HepG2 (cell line): ENCODE measurements around the gene PAM16. TPM values are rescaled to one million over a fixed set of nuclear protein-coding genes. Genes with fewer than 3 reads are reported as not detected.
A peak's percentile ranks its signal among the peaks of the same experiment; 100 is the strongest.

Source experiments
- ATAC-seq: fragments of 200-7000 bp; cut with Tn5 transposase; 3 replicates; pipeline ENCODE4 v1.9.1; 2020; ENCODE audit warnings: mild to moderate bottlenecking, moderate library complexity
- BruUV-seq: library from RNA; stranded (reverse); fragments of 400-500 nt; replicated peaks from 2 replicates; lab custom pipeline; 2021; lab: Mats Ljungman, UMichigan
- CTCF ChIA-PET: fragments of 300-600 bp; formaldehyde crosslinking; extraction: SDS; loops from one replicate; lab custom pipeline; 2021; ENCODE audit warnings: low total read pairs, inconsistent platforms, low intra/inter-chr PET ratio; lab: Yijun Ruan, JAX
- POLR2A ChIA-PET: fragments of 350-600 bp; sonication (Branson Sonifier 250); formaldehyde crosslinking; loops from one replicate; lab custom pipeline; 2020; ENCODE audit warnings: antibody characterized with exemption, inconsistent platforms; lab: Yijun Ruan, JAX
- DNase-seq: peaks from one replicate; pipeline ENCODE4 v3.0.0-alpha.2; 2015; ENCODE audit warnings: low spot score
- FAIRE-seq: peaks from 3 replicates; lab custom pipeline; 2011; peaks lifted over from hg19 to GRCh38; lab: Jason Lieb, UNC
- H2AFZ ChIP-seq: one replicate; pipeline ENCODE4 v1.6.1; 2011; ENCODE audit warnings: low read length, inconsistent platforms
- H3K27ac ChIP-seq: fragments of 300-600 bp; 3 replicates; pipeline ENCODE4 v1.8.0; 2011; ENCODE audit warnings: mixed run types, mild to moderate bottlenecking, mixed read lengths, low read length, inconsistent platforms; ENCODE audit not compliant: insufficient read depth; ENCODE audit errors: extremely low read length
- H3K27me3 ChIP-seq, 2 experiments: fragments of 200-600 bp in 1 of 2; 2 replicates in 1 of 2; 3 replicates in 1 of 2; pipeline versions ENCODE4 v1.6.0 to v1.8.0; 2011; ENCODE audit warnings: low read length in 2 of 2, mild to moderate bottlenecking in 2 of 2, moderate library complexity in 2 of 2, inconsistent platforms in 1 of 2; ENCODE audit not compliant: insufficient read depth in 2 of 2, control insufficient read depth in 1 of 2
- H3K36me3 ChIP-seq, 2 experiments: fragments of 200-600 bp in 1 of 2; replicated peaks in 1 of 2; 2 replicates in 1 of 2; 3 replicates in 1 of 2; pipeline versions ENCODE4 v1.5.1 to v1.8.0; 2011; ENCODE audit warnings: low read length in 2 of 2, inconsistent platforms in 1 of 2; ENCODE audit not compliant: insufficient read depth in 2 of 2, control insufficient read depth in 1 of 2
- H3K4me1 ChIP-seq: 2 replicates; pipeline ENCODE4 v1.5.1; 2012; ENCODE audit warnings: low read length, inconsistent platforms; ENCODE audit not compliant: insufficient read depth
- H3K4me2 ChIP-seq: 2 replicates; pipeline ENCODE4 v1.6.0; 2011; ENCODE audit warnings: low read depth, low read length, inconsistent platforms
- H3K4me3 ChIP-seq, 3 experiments: fragments of 200-600 bp in 1 of 3; sonication (generic), shearing (Covaris generic) in 1 of 3; replicated peaks in 1 of 3; 2 replicates each; pipeline ENCODE4 v1.5.1; 2011 to 2016; ENCODE audit warnings: low read length in 3 of 3, inconsistent platforms in 2 of 3, low read depth in 2 of 3, mild to moderate bottlenecking in 2 of 3, control low read depth in 1 of 3, mixed read lengths in 1 of 3; ENCODE audit not compliant: insufficient read depth in 1 of 3
- H3K79me2 ChIP-seq: one replicate; pipeline ENCODE4 v1.6.1; 2011; ENCODE audit warnings: low read length, inconsistent platforms; ENCODE audit not compliant: insufficient read depth
- H3K9ac ChIP-seq: 2 replicates; pipeline ENCODE4 v1.6.0; 2011; ENCODE audit warnings: mild to moderate bottlenecking, low read depth, low read length, inconsistent platforms; ENCODE audit not compliant: insufficient read depth
- H3K9me3 ChIP-seq: 2 replicates; pipeline ENCODE4 v1.5.1; 2012; ENCODE audit warnings: mild to moderate bottlenecking, low read length
- H4K20me1 ChIP-seq: 2 replicates; pipeline ENCODE4 v1.6.0; 2011; ENCODE audit warnings: inconsistent platforms, mild to moderate bottlenecking, low read length, moderate library complexity; ENCODE audit not compliant: insufficient read depth
- HES4 ChIP-seq: sonication (generic); formaldehyde crosslinking; IDR thresholded peaks from 2 replicates; pipeline ENCODE4 v1.9.0; 2021; ENCODE audit warnings: mild to moderate bottlenecking, missing genetic modification reagents, borderline replicate concordance
- HIVEP1 ChIP-seq: sonication (generic); formaldehyde crosslinking; IDR thresholded peaks from 2 replicates; pipeline ENCODE4 v1.4.0; 2020; ENCODE audit warnings: mild to moderate bottlenecking, missing genetic modification reagents
- IKZF5 ChIP-seq: IDR thresholded peaks from 2 replicates; pipeline ENCODE4 v1.6.1; 2018; ENCODE audit warnings: missing genetic modification reagents, mild to moderate bottlenecking, missing compliant biosample characterization
- JDP2 ChIP-seq: sonication (generic); formaldehyde crosslinking; IDR thresholded peaks from 2 replicates; pipeline ENCODE4 v1.8.1; 2022; ENCODE audit warnings: missing genetic modification reagents, borderline replicate concordance
- KDM2A ChIP-seq: sonication (generic); formaldehyde crosslinking; IDR thresholded peaks from 2 replicates; pipeline ENCODE4 v1.4.0; 2020; ENCODE audit warnings: low read depth, missing genetic modification reagents, borderline replicate concordance
- MAFF ChIP-seq: IDR thresholded peaks from 2 replicates; pipeline ENCODE4 v1.6.1; 2011; ENCODE audit warnings: low read depth, low read length, improper control_type of control experiment
- MAFK ChIP-seq, 2 experiments: IDR thresholded peaks in 1 of 2; conservative IDR thresholded peaks in 1 of 2; 2 replicates each; pipeline ENCODE4 v1.6.1; 2011; ENCODE audit warnings: improper control_type of control experiment in 2 of 2, low read length in 2 of 2
- POLR2A ChIP-seq, 2 experiments: IDR thresholded peaks; 2 replicates each; pipeline ENCODE4 v1.6.1; 2011; ENCODE audit warnings: low read depth in 2 of 2, low read length in 2 of 2, mild to moderate bottlenecking in 1 of 2, moderate library complexity in 1 of 2; ENCODE audit not compliant: insufficient read depth in 1 of 2
- PRMT3 ChIP-seq: sonication (generic); formaldehyde crosslinking; IDR thresholded peaks from 2 replicates; pipeline ENCODE4 v1.8.1; 2022; ENCODE audit warnings: low read depth, mild to moderate bottlenecking, moderate library complexity, missing genetic modification reagents, borderline replicate concordance
- RBFOX2 ChIP-seq: fragments of 200-400 bp; formaldehyde crosslinking; IDR thresholded peaks from 2 replicates; pipeline ENCODE4 v1.6.1; 2017; ENCODE audit warnings: low read depth, mild to moderate bottlenecking, low read length
- RBM22 ChIP-seq: fragments of 200-400 bp; formaldehyde crosslinking; optimal IDR thresholded peaks from 2 replicates; pipeline ENCODE3; 2017; ENCODE audit warnings: mild to moderate bottlenecking, low read length, moderate library complexity
- REPIN1 ChIP-seq: sonication (generic); formaldehyde crosslinking; IDR thresholded peaks from 2 replicates; pipeline ENCODE4 v1.8.0; 2022; ENCODE audit warnings: missing genetic modification reagents, low read depth, mild to moderate bottlenecking, borderline replicate concordance
- RFX5 ChIP-seq: IDR thresholded peaks from 2 replicates; pipeline ENCODE4 v1.6.1; 2011; ENCODE audit warnings: low read depth, low read length, improper control_type of control experiment
- RORA ChIP-seq: sonication (generic); formaldehyde crosslinking; IDR thresholded peaks from 2 replicates; pipeline ENCODE4 v1.5.0; 2020; ENCODE audit warnings: mild to moderate bottlenecking, missing genetic modification reagents, moderate library complexity
- TEAD3 ChIP-seq: optimal IDR thresholded peaks from 2 replicates; pipeline ENCODE3; 2016; ENCODE audit warnings: borderline replicate concordance
- ZNF121 ChIP-seq: sonication (generic); formaldehyde crosslinking; IDR thresholded peaks from 2 replicates; pipeline ENCODE4 v1.5.0; 2020; ENCODE audit warnings: mild to moderate bottlenecking, missing genetic modification reagents
- ZNF441 ChIP-seq: sonication (generic); formaldehyde crosslinking; IDR thresholded peaks from 2 replicates; pipeline ENCODE4 v1.7.0; 2021; ENCODE audit warnings: missing genetic modification reagents, borderline replicate concordance
- WGBS: methylation state at CpG from one replicate; pipeline ENCODE4 v1.1.6; 2017; ENCODE audit warnings: low lambda C conversion rate; 5-methylcytosine and 5-hydroxymethylcytosine counted together
- in situ Hi-C: cut with HindIII; loops from 2 replicates; pipeline ENCODE4 v1.10.0; 2017; ENCODE audit warnings: low pct_unique_long_range_greater_than_20kb; ENCODE audit not compliant: extremely low pct_ligation_motif_present
- intact Hi-C: fragments of 100-400 bp; cut with micrococcal nuclease; formaldehyde crosslinking; loops from one replicate; pipeline ENCODE4 v1.10.0; 2022; ENCODE audit not compliant: unreplicated experiment
- polyA plus RNA-seq, 8 experiments: library from polyadenylated mRNA; depleted of rRNA in 3 of 8; stranded (reverse) in 7 of 8; unstranded in 1 of 8; fragments of >200 nt; fragmentation: Illumina TruSeq in 4 of 8; extraction: Trizol in 4 of 8; gene quantifications; 2 replicates each; pipeline versions ENCODE4 v1.2.1 to v1.2.3, GENCODE V29; 2011 to 2016; ENCODE audit warnings: low read depth in 4 of 8, missing spikeins in 1 of 8, mixed read lengths in 1 of 8; ENCODE audit not compliant: insufficient read depth in 1 of 8
- total RNA-seq, 5 experiments: library from RNA; depleted of rRNA; stranded (reverse); fragments of >200 nt; fragmentation: Illumina TruSeq; extraction: Trizol; gene quantifications; 2 replicates each; pipeline ENCODE4 v1.2.3, GENCODE V29; 2016; ENCODE audit warnings: low read depth in 1 of 5

PAM16 gene
- total and polyA plus RNA-seq, 2 of the 13 experiments (the other 11 are each of a cell fraction or from before 2014, with no cell fraction given): 51.5 to 51.8 TPM

GRCh38 chr16:4349332-4349731, 1.8 kb downstream of the PAM16 start:
- Histone ChIP-seq H3K9me3 (no peaks in the 10 kb centered on the region), H4K20me1 (peaks cover 17% of the 10 kb centered on the region), H2AFZ (no peak overlapping the region), H3K4me1 (peaks cover 82% of the 10 kb centered on the region), H3K27me3 (no peaks in the 10 kb centered on the region; a peak in 1 of 5 replicates), H3K4me2 (peak overlapping the region; percentile 86), H3K4me3 (no peak overlapping the region; a peak in 1 of 6 replicates), H3K79me2 (peaks cover 40% of the 10 kb centered on the region), H3K27ac (no peak overlapping the region), H3K9ac (no peak overlapping the region; the same call in 1 of the 2 replicates), H3K36me3 (no peaks in the 10 kb centered on the region)
- 93% methylated on average over 3 of the region's 5 CpGs for WGBS
- in situ Hi-C loops: no loop called here
- no peak for ATAC-seq
- no peak for FAIRE-seq
- ChIA-PET POLR2A (interaction anchor here (1.5 to 4.4 kb wide), 4 partner anchors 11 to 40 kb away, joined by 3 to 36 read pairs (median 13); partner anchors contain the start of gene VASN), CTCF (no interaction called here)
- no peak for DNase-seq
- BruUV-seq: no TSS peak
- intact Hi-C loops: no loop called here
- no peak for TF ChIP-seq KDM2A
- peak; percentile 79 for TF ChIP-seq ZNF121 (CRISPR knock-in tag)
- no peak for TF ChIP-seq TEAD3 (CRISPR knock-in tag)
- no peak for TF ChIP-seq JDP2

DNA sequence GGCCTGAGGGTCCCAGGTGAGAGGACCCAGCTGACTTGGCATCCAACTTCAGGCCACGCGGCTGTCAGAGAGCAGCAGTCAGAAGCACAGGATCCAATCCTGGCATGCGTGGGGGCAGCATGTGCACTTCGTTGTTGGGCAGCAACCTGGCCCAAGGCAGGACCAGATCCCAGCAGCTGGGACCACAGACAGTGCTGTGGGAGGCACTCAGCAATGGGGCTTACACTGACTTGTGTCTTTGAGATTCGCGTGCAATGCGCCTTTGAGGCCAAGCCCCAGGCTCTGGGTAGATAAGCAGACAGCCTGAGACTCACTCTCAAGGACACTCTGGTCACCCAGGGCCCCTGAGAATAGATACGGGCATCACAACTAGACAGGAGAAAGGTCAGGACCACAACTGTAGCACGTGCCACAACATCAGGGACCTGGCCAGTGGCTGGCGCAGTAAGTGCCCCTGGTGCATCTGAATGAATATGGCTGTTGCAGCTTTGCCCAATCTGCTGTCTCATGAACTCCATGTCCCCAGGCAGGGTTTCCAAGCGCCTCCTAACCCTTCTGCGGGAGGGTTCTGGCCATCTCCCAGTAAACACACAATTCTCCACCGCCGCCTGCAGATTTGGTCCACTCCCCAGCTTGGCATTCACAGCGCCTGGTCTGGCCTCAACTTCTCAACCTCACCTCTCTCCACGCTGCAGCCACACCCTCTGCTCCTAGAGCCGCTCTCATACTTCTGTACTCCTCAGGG, 3.2 kb downstream of the PAM16 start:
- H3K79me2 ChIP-seq: peaks cover 50% of the 10 kb centered on the region
- WGBS: 84% methylated on average over 9 of the region's 17 CpGs
- H3K27me3 ChIP-seq: no peaks in the 10 kb centered on the region; a peak in 1 of 5 replicates
- H3K27ac ChIP-seq: peak overlapping the region; percentile 88
- ChIA-PET POLR2A (interaction anchor here (2.2 to 4.4 kb wide), 2 partner anchors 22 to 55 kb away, joined by 5 to 36 read pairs; partner anchors contain the start of gene VASN), CTCF (no interaction called here)
- FAIRE-seq (no peak), DNase-seq (no peak), ATAC-seq (no peak)
- peaks cover 72% of the 10 kb centered on the region for H3K4me1 ChIP-seq
- TSS peak; percentile 16 for BruUV-seq
- peak overlapping the region; percentile 30 for H3K4me2 ChIP-seq
- H4K20me1 ChIP-seq: peaks cover 17% of the 10 kb centered on the region
- no peak overlapping the region for H2AFZ ChIP-seq
- no peaks in the 10 kb centered on the region for H3K9me3 ChIP-seq
- H3K4me3 ChIP-seq: peak overlapping the region in 1 of 3 experiments; percentile 17; a peak in 1 of 6 replicates
- peak overlapping the region; percentile 33 for H3K9ac ChIP-seq
- intact Hi-C loops (no loop called here), in situ Hi-C loops (no loop called here)
- H3K36me3 ChIP-seq: peaks cover 2 to 4% of the 10 kb centered on the region in 2 experiments; a peak in 1 of 5 replicates
- peak; percentile 15; the same call in 1 of the 2 replicates for TF ChIP-seq HIVEP1 (CRISPR knock-in tag)
- TF ChIP-seq RBFOX2: peak; percentile 53; the same call in 1 of the 2 replicates
- no peak for TF ChIP-seq MAFF
- TF ChIP-seq REPIN1 (CRISPR knock-in tag): no peak
- no peak for TF ChIP-seq RORA (CRISPR knock-in tag)
- TF ChIP-seq PRMT3 (CRISPR knock-in tag): no peak
- 0 out of 2 replicates have a peak, but pooled peaks have one; percentile 39 for TF ChIP-seq HES4 (CRISPR knock-in tag)
- peak in 1 of 2 experiments; percentile 25; a peak in 2 of 4 replicates for TF ChIP-seq POLR2A (IDR thresholded peaks at IDR 0.05; ENCODE audit: insufficient read depth in 1 of 2, low read depth in 2 of 2, low read length in 2 of 2)
- no peak for TF ChIP-seq MAFK (conservative IDR thresholded peaks at IDR 0.05 in 1 of 2, IDR thresholded peaks at IDR 0.05 in 1 of 2; ENCODE audit: low read length in 2 of 2)
- TF ChIP-seq RFX5: no peak
- no peak for TF ChIP-seq ZNF441 (CRISPR knock-in tag)
- peak; percentile 19 for TF ChIP-seq RBM22
- TF ChIP-seq IKZF5: no peak
